ENCODE results near the gene ZMYND10. TPM values are rescaled to one million over a fixed set of nuclear protein-coding genes. Genes with fewer than 3 reads are reported as not detected.

ZMYND10 gene
- total RNA-seq, 1 donor from 2014 or later, result 0.39 TPM

DNA sequence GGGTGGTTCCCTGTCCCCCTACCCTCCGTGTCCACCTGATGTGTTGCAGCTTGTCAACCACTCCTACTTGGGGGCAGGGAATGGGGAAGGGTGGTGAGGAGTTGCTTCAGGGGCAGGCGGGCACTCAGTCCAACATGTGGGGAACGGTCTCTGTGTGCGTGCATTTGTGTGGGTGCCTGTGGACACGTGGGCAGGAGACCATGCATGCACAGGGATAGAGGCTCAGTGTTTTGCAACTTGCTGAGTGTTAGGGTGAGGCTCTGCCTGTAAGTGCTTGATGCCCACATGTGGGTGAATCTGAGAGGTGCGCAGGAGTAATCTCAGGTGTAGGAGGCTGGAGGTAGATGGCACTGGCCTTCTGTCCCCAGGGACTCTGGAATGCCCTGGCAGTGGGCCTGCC is 38.2 kb upstream of the ZMYND10 start:
- peaks cover 6% of the 10 kb centered on the region for H3K4me1 ChIP-seq (ENCODE audit: insufficient read depth, low read length)
- no peaks in the 10 kb centered on the region for H3K9me3 Mint-ChIP-seq (ENCODE audit: unreplicated experiment)
- H3K4me3 Mint-ChIP-seq (ENCODE audit: unreplicated experiment), result no peak overlapping the region

DNA sequence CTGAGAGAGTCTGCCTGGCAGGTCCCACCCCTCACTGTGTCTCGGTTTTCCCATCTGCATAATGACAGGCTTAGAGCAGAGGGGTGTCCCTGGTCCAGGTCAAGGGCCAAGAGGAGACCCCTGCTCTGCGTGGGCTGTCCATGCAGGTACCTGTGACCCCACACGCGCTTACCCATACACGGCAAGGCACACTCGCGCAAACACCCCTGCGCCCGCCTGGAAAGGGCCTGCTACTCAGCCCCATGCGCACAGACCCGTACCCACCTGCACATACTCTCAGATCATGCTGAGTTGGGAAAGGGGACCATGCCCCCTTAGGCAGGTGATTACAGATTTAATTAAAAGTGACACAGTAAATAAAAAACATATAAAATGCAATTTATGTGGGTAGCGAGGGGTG is 37.2 kb upstream of the ZMYND10 start:
- H3K4me3 ChIP-seq (ENCODE audit: insufficient read depth, low read depth, low read length), result no peak overlapping the region
- H3K79me2 ChIP-seq (ENCODE audit: insufficient read depth, low read length), result no peaks in the 10 kb centered on the region
- no peaks in the 10 kb centered on the region for H3K9me3 ChIP-seq (ENCODE audit: insufficient read depth, low read depth, low read length)
- H3K27ac ChIP-seq (ENCODE audit: low read depth, low read length), result no peak overlapping the region
- no peaks in the 10 kb centered on the region for H3K36me3 Mint-ChIP-seq (ENCODE audit: low read depth, unreplicated experiment)
- H3K4me1 ChIP-seq (ENCODE audit: insufficient read depth, low read length), result no peaks in the 10 kb centered on the region
- no peak overlapping the region for H3K4me3 Mint-ChIP-seq (ENCODE audit: unreplicated experiment)
- H3K9ac ChIP-seq (ENCODE audit: low read length), result no peak overlapping the region
- no peaks in the 10 kb centered on the region for H3K4me1 Mint-ChIP-seq (ENCODE audit: low read depth, unreplicated experiment)
- TF ChIP-seq CTCF (IDR thresholded peaks at IDR 0.05; ENCODE audit: insufficient read depth, low read depth, low read length), result no peak
- no peak for TF ChIP-seq EZH2 (IDR thresholded peaks at IDR 0.05; ENCODE audit: insufficient read depth, low read length)
- H2AFZ ChIP-seq (ENCODE audit: low read depth, low read length), result no peak overlapping the region
- FAIRE-seq, result no peak
- no peaks in the 10 kb centered on the region for H3K27me3 ChIP-seq (ENCODE audit: insufficient read depth, low read length)
- H3K27ac Mint-ChIP-seq (ENCODE audit: unreplicated experiment), result no peak overlapping the region
- no peak for DNase-seq (ENCODE audit: low read depth)
- no peak overlapping the region for H3K4me2 ChIP-seq (ENCODE audit: low read length)
- no peaks in the 10 kb centered on the region for H4K20me1 ChIP-seq (ENCODE audit: insufficient read depth, low read length)
- peaks cover 57% of the 10 kb centered on the region for H3K27me3 Mint-ChIP-seq (ENCODE audit: low read depth, unreplicated experiment)
- no peaks in the 10 kb centered on the region for H3K9me3 Mint-ChIP-seq (ENCODE audit: unreplicated experiment)
- H3K36me3 ChIP-seq (ENCODE audit: insufficient read depth, low read length), result no peaks in the 10 kb centered on the region

More for the DNA sequence above, 38.2 kb upstream of the ZMYND10 start:
- peaks cover 51% of the 10 kb centered on the region for H3K27me3 Mint-ChIP-seq (ENCODE audit: low read depth, unreplicated experiment)
- H3K36me3 Mint-ChIP-seq (ENCODE audit: low read depth, unreplicated experiment), result no peaks in the 10 kb centered on the region
- H3K4me3 ChIP-seq (ENCODE audit: insufficient read depth, low read depth, low read length), result no peak overlapping the region
- peak overlapping the region; percentile 23 for H3K27ac Mint-ChIP-seq (ENCODE audit: unreplicated experiment)
- TF ChIP-seq EZH2 (IDR thresholded peaks at IDR 0.05; ENCODE audit: insufficient read depth, low read length) (no peak), CTCF (IDR thresholded peaks at IDR 0.05; ENCODE audit: insufficient read depth, low read depth, low read length) (no peak)
- H3K4me1 Mint-ChIP-seq (ENCODE audit: low read depth, unreplicated experiment), result no peaks in the 10 kb centered on the region
- H4K20me1 ChIP-seq (ENCODE audit: insufficient read depth, low read length), result no peaks in the 10 kb centered on the region
- H3K36me3 ChIP-seq (ENCODE audit: insufficient read depth, low read length), result no peaks in the 10 kb centered on the region
- FAIRE-seq (no peak), DNase-seq (ENCODE audit: low read depth) (no peak)
- H3K4me2 ChIP-seq (ENCODE audit: low read length), result no peak overlapping the region
- no peak overlapping the region for H3K9ac ChIP-seq (ENCODE audit: low read length)
- no peaks in the 10 kb centered on the region for H3K9me3 ChIP-seq (ENCODE audit: insufficient read depth, low read depth, low read length)
- H3K27me3 ChIP-seq (ENCODE audit: insufficient read depth, low read length), result no peaks in the 10 kb centered on the region
- no peak overlapping the region for H2AFZ ChIP-seq (ENCODE audit: low read depth, low read length)
- H3K79me2 ChIP-seq (ENCODE audit: insufficient read depth, low read length), result no peaks in the 10 kb centered on the region
- H3K27ac ChIP-seq (ENCODE audit: low read depth, low read length), result no peak overlapping the region

- H4K20me1 ChIP-seq (ENCODE audit: insufficient read depth, low read length), result no peaks in the 10 kb centered on the region
- TF ChIP-seq EZH2 (IDR thresholded peaks at IDR 0.05; ENCODE audit: insufficient read depth, low read length) (no peak), CTCF (IDR thresholded peaks at IDR 0.05; ENCODE audit: insufficient read depth, low read depth, low read length) (no peak)
- H3K9me3 Mint-ChIP-seq (ENCODE audit: unreplicated experiment), result no peaks in the 10 kb centered on the region
- no peaks in the 10 kb centered on the region for H3K9me3 ChIP-seq (ENCODE audit: insufficient read depth, low read depth, low read length)
- no peak overlapping the region for H3K4me2 ChIP-seq (ENCODE audit: low read length)
- H2AFZ ChIP-seq (ENCODE audit: low read depth, low read length), result no peak overlapping the region
- no peak overlapping the region for H3K9ac ChIP-seq (ENCODE audit: low read length)
- H3K27ac Mint-ChIP-seq (ENCODE audit: unreplicated experiment), result no peak overlapping the region
- H3K4me3 ChIP-seq (ENCODE audit: insufficient read depth, low read depth, low read length), result no peak overlapping the region
- FAIRE-seq, result no peak
- no peaks in the 10 kb centered on the region for H3K27me3 ChIP-seq (ENCODE audit: insufficient read depth, low read length)
- no peaks in the 10 kb centered on the region for H3K4me1 Mint-ChIP-seq (ENCODE audit: low read depth, unreplicated experiment)
- no peak overlapping the region for H3K27ac ChIP-seq (ENCODE audit: low read depth, low read length)
- no peaks in the 10 kb centered on the region for H3K79me2 ChIP-seq (ENCODE audit: insufficient read depth, low read length)
- H3K4me3 Mint-ChIP-seq (ENCODE audit: unreplicated experiment), result no peak overlapping the region
- H3K36me3 Mint-ChIP-seq (ENCODE audit: low read depth, unreplicated experiment), result no peaks in the 10 kb centered on the region
- H3K27me3 Mint-ChIP-seq (ENCODE audit: low read depth, unreplicated experiment), result peaks cover 54% of the 10 kb centered on the region
- no peak for DNase-seq (ENCODE audit: low read depth)
- H3K4me1 ChIP-seq (ENCODE audit: insufficient read depth, low read length), result no peaks in the 10 kb centered on the region
- H3K36me3 ChIP-seq (ENCODE audit: insufficient read depth, low read length), result no peaks in the 10 kb centered on the region
These were observed 35.9 kb upstream of the ZMYND10 start for GRCh38 chr3:50381383-50381782.

Data from astrocyte (in vitro differentiated cells and primary cell).